Endothelial cell (in vitro differentiated cells): ENCODE results near the gene FAM110D. TPM values are rescaled to one million over a fixed set of nuclear protein-coding genes. Genes with fewer than 3 reads are reported as not detected.
A peak's percentile ranks its signal among the peaks of the same experiment; 100 is the strongest.

Experiments used
- DNase-seq: peaks from one replicate; pipeline ENCODE4 v3.0.0; 2021; ENCODE audit warnings: low spot score
- H3K27ac Mint-ChIP-seq: one replicate; pipeline ENCODE4 v1.8.0; 2021; ENCODE audit warnings: mixed read lengths, inconsistent platforms; ENCODE audit not compliant: unreplicated experiment
- H3K27me3 Mint-ChIP-seq: one replicate; pipeline ENCODE4 v1.8.0; 2021; ENCODE audit warnings: mild to moderate bottlenecking, moderate library complexity, mixed read lengths, inconsistent platforms; ENCODE audit not compliant: unreplicated experiment
- H3K36me3 Mint-ChIP-seq: one replicate; pipeline ENCODE4 v1.8.0; 2021; ENCODE audit warnings: mild to moderate bottlenecking, low read depth, mixed read lengths, inconsistent platforms; ENCODE audit not compliant: unreplicated experiment
- H3K4me1 Mint-ChIP-seq: one replicate; pipeline ENCODE4 v1.8.0; 2021; ENCODE audit warnings: mild to moderate bottlenecking, mixed read lengths, inconsistent platforms; ENCODE audit not compliant: unreplicated experiment
- H3K4me3 Mint-ChIP-seq: one replicate; pipeline ENCODE4 v1.8.0; 2021; ENCODE audit warnings: mild to moderate bottlenecking, mixed read lengths, inconsistent platforms; ENCODE audit not compliant: unreplicated experiment
- H3K9me3 Mint-ChIP-seq: one replicate; pipeline ENCODE4 v1.8.0; 2021; ENCODE audit warnings: mixed read lengths, inconsistent platforms; ENCODE audit not compliant: unreplicated experiment
- total RNA-seq: library from RNA; stranded (reverse); fragmentation: NEBNext Ultra II Directional; extraction: Animal tissue kit (Norgen Biotek cat#: 25700); gene quantifications from one replicate; pipeline ENCODE4 v1.2.1, GENCODE V29; 2021; ENCODE audit not compliant: unreplicated experiment
- TF ChIP-seq, protein P1 (sequence below): fragments of 200-600 bp; sonication (generic); IDR thresholded peaks from one replicate; pipeline ENCODE4 v1.5.0; 2021; ENCODE audit warnings: antibody characterized with exemption; ENCODE audit not compliant: unreplicated experiment

FAM110D gene
- total RNA-seq, 1 donor from 2014 or later = 13.5 TPM

DNA sequence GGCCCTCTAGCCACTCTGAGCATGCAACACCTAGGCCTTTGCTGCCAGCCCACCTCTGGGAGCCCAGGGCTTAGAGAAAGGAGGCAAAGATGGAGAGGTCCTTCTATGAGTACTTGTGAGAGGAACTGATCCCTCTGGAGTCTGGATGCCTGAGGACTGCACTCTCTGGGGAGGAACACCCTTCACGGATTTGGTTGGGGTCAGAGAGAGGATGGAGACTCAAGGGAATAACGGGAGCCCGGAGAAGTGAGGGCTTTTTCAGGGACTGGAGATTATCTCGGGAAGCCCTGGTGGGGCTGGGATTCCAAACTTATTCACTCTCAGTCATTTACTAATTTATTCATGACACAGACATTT lies 10.3 kb downstream of the FAM110D start:
- Mint-ChIP-seq H3K4me3 (peak overlapping the region; percentile 85), H3K4me1 (peaks cover 22% of the 10 kb centered on the region), H3K36me3 (no peaks in the 10 kb centered on the region), H3K27ac (no peak overlapping the region), H3K27me3 (peaks cover 17% of the 10 kb centered on the region), H3K9me3 (no peaks in the 10 kb centered on the region)
- no peak for DNase-seq
- TF ChIP-seq, protein P1, sequence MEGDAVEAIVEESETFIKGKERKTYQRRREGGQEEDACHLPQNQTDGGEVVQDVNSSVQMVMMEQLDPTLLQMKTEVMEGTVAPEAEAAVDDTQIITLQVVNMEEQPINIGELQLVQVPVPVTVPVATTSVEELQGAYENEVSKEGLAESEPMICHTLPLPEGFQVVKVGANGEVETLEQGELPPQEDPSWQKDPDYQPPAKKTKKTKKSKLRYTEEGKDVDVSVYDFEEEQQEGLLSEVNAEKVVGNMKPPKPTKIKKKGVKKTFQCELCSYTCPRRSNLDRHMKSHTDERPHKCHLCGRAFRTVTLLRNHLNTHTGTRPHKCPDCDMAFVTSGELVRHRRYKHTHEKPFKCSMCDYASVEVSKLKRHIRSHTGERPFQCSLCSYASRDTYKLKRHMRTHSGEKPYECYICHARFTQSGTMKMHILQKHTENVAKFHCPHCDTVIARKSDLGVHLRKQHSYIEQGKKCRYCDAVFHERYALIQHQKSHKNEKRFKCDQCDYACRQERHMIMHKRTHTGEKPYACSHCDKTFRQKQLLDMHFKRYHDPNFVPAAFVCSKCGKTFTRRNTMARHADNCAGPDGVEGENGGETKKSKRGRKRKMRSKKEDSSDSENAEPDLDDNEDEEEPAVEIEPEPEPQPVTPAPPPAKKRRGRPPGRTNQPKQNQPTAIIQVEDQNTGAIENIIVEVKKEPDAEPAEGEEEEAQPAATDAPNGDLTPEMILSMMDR = no peak

DNA sequence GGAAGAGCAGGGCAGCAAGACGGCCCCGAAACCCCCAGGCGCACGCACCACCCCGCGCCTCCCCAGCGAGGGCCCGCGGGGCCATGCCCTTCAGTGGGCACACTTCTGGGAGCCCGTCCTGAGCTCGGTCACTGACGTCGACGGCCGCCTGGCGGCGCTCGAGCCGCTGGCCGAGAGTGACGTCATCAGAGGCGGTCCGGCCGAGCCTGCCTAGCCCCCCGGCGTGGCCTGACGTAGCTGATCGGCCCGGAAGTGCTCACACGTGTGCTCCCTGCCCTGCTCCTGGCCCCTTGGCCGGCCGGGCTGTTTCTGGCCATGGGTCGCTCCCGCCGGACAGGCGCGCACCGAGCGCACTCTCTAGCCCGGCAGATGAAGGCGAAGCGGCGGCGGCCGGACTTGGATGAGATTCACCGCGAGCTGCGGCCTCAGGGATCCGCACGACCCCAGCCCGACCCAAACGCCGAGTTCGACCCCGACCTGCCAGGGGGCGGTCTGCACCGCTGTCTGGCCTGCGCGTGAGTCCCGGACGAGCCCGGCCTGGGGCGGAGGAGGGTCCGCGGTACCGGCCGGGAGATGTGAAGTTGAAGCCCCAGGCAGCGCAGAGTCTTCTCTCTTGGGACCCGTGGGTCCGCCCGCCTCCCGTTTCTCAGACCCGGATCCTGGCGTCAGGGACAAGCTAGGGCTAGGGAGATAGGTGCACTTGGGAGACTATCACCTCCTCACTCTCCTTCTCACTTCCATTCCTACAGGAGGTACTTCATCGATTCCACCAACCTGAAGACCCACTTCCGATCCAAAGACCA lies 11.0 kb downstream of the FAM110D start, which contains the start of gene ZNF593:
Gene ZNF593 (plus strand): TSS at position 240 of the 803 bp plus-strand sequence. CDS start 76 bp downstream, at position 316.
- peak; percentile 95 for DNase-seq
- Mint-ChIP-seq H3K4me3 (peak within 1 kb of the TSS; percentile 89), H3K27me3 (peaks cover 16% of the 10 kb centered on the region), H3K27ac (no peak within 1 kb of the TSS), H3K36me3 (no peaks in the 10 kb centered on the region), H3K4me1 (peaks cover 16% of the 10 kb centered on the region), H3K9me3 (no peaks in the 10 kb centered on the region)
- TF ChIP-seq, protein P1 = peak; percentile 95

DNA sequence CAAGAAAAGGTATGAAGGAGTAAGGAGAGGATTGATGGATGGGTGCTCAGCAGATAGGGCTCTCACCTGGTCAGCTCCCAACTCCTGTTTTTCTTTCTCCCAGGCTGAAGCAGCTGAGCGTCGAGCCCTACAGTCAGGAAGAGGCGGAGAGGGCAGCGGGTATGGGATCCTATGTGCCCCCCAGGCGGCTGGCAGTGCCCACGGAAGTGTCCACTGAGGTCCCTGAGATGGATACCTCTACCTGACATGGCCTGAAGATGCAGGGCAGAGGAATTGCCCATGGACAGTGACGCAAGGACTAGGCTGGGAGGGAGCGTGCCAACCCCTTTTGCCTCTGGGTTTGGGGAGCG lies 11.6 kb downstream of the FAM110D start:
- TF ChIP-seq, protein P1 = no peak
- Mint-ChIP-seq H3K9me3 (no peaks in the 10 kb centered on the region), H3K36me3 (no peaks in the 10 kb centered on the region), H3K4me3 (peak overlapping the region; percentile 89), H3K27ac (no peak overlapping the region), H3K27me3 (peaks cover 14% of the 10 kb centered on the region), H3K4me1 (peaks cover 11% of the 10 kb centered on the region)
- no peak for DNase-seq

DNA sequence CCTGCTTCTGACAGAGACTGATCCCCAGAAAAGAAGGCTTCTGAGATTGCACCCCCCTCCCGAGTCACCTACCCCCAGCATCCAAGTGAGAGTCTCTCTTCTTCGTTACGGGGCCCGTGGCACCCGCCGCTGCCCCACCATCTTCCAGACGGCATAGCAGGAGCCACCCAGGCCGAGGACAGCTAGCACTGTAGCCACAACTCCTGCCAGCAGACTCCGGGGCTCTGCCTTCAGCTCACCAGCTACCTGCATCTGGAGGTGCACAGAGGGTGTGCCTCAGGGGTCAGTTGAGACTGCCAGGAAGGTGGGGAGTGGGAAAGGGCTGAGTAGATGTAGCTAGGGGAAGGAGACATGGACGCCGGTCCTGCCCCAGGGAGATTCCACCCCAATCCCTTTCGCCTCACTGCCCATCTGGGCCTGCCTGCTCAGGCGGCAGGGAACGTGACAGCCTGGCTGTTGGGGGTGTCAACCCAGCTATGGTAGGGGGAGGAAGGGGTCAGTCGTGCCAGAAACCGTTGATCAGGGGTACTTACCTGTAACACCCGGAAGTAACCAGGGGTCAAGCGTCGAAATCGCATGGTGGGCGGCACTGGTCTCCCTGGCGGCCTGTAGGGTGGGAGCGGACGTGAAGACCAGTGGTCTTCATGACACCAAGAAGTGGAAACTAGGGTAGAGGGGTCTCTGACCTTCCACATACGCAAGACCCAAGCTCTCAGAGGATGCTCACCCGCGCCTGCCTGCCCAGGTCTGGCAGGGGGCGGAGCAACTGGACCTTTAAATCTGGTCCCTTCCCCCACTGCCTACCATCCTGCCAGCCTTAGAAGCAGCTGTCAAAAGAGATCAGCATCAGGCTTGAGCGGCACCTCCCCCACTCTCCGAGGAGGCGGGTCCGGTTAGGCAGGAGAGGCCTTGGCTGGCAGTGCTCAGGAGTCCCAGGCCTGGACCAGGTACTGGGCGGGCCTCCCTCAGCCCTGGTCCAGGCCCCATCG lies 12.5 kb downstream of the FAM110D start, which contains the start of gene ZNF593OS:
Gene ZNF593OS (minus strand): TSS at position 749 of the 989 bp plus-strand sequence. CDS start 171 bp downstream, at position 578.
- Mint-ChIP-seq H3K27ac (no peak within 1 kb of the TSS), H3K4me3 (peak within 1 kb of the TSS; percentile 89), H3K4me1 (peaks cover 5% of the 10 kb centered on the region), H3K36me3 (no peaks in the 10 kb centered on the region), H3K9me3 (no peaks in the 10 kb centered on the region), H3K27me3 (peaks cover 11% of the 10 kb centered on the region)
- no peak for DNase-seq
- TF ChIP-seq, protein P1 = no peak
